ENCODE results near the gene PDGFRA. TPM values are rescaled to one million over a fixed set of nuclear protein-coding genes. Genes with fewer than 3 reads are reported as not detected.

Gene PDGFRA
- total RNA-seq, 1 donor from 2014 or later: 2.1 TPM

Other genes starting within 250 kb of the PDGFRA start
- gene CHIC2, start 164.7 kb upstream of the PDGFRA start, total RNA-seq: 9.5 and 10.4 TPM in 2 replicates
- gene GSX2, start 129.1 kb upstream of the PDGFRA start, total RNA-seq: not detected in 2 replicates